ENCODE results near the gene PLA2G4B.

Gene PLA2G4B

DNA sequence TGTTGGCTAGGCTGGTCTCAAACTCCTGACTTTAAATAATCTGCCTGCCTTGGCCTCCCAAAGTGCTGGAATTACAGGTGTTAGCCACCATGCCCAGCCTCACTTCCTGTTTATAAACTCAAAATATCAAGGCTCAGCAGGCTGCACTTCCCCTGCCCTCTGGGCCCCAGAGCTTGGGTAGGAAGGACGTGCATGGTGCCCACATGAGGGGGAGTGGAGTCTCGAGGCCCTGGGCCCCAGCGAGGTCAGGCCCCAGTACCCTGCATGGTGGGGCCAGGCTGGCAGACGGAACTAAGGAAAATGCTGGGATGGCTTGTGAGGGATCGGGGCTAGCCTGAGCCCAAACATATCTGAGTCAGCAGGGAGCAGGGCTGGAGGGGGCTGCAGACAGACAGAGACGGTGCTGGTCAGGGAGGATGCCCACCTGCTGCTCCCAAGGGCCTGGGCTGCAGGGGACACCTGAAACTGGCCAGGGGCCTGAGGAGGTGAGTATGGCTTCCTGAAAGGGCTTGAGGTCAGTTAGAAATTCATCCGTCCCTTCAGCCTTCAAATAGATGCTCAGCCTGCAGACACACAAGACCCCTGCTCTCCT lies 50.1 kb downstream of the PLA2G4B start:
- DNase-seq (ENCODE audit: low spot score), result no peak

DNA sequence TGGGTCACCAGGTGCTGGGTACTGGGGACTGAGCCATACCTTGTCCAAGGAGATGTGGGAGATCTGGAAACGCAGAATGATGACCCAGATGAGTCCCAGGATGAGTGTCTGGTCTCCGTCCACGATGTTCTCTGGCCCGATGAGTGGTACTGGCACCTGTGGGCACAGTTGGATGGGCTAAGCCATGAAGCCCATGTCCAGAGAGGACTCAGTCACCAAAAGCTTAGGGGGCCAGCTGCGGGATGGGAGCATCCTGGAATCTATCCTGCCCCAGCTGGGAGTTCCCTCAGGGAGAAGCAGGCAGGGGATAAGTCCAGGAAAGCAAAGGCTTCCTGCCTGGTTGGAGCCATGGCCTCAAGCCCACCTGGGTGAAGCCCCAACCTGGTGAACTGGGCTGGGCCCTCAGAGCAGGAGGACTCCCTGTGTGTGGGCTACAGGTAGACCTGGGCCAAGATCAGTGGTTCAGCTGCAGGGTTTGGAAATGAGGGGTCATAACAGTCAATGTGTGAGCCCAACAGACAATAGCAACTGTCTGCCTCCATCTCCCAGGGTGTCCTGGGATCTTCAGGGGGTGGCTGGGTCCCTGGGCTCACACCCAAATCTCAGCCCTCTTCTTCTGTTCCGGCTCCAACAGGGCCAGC lies 51.5 kb downstream of the PLA2G4B start:
- no peak for DNase-seq (ENCODE audit: low spot score)

- DNase-seq (ENCODE audit: low spot score), result no peak
Observed at GRCh38 chr15:41891226-41891625, 52.6 kb downstream of the PLA2G4B start.

GRCh38 chr15:41891946-41892345 lies 53.3 kb downstream of the PLA2G4B start:
- DNase-seq (ENCODE audit: low spot score), result no peak

DNA sequence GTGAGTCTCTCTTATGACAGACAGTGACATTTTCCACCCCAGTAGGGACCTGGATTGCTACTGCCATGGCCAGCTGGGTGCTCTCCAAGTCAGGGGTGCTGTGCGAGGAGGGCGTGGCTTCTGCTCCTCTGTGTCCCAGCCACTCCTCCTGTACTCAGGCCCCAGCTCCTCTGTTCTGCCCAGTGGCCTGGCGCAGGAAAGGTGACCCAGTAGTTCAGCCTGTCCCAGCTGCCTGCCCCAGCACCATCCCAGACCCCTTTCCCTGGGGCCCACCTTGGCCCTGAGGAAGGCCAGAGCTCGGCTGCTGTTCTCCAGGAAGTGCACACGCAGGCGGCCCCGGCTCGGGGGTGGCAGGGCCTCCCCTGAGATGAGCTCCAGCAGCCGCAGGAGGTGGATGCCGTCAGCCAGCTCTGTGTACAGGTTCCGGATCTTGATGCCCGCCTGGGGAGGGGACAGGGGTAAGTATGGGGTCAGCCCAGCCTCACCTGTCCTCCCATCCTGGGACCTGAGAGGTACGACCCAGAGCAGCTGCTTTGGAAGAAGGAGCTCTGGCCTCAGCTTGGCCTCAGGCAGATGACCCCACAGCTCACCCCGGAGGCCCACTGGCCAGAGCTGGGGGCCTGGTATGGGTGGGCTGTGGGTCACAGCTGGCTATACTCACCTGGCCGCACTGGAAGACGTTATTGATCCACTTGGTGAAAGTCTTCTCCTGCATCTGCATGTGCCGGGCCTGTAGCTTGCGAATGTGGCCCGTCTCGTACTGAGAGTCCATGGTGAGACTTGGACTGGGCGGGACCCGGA lies 54.2 kb downstream of the PLA2G4B start:
- DNase-seq (ENCODE audit: low spot score), result peak; percentile 96

- DNase-seq (ENCODE audit: low spot score), result no peak
Observed at GRCh38 chr15:41893422-41894250, 55.0 kb downstream of the PLA2G4B start, which contains the start of gene SPTBN5. SPTBN5 (minus strand) TSS chr15:41894053; CDS start chr15:41893497, 556 bp downstream.

- no peak for DNase-seq (ENCODE audit: low spot score)
Observed at GRCh38 chr15:41894251-41894790, 55.7 kb downstream of the PLA2G4B start.

DNA sequence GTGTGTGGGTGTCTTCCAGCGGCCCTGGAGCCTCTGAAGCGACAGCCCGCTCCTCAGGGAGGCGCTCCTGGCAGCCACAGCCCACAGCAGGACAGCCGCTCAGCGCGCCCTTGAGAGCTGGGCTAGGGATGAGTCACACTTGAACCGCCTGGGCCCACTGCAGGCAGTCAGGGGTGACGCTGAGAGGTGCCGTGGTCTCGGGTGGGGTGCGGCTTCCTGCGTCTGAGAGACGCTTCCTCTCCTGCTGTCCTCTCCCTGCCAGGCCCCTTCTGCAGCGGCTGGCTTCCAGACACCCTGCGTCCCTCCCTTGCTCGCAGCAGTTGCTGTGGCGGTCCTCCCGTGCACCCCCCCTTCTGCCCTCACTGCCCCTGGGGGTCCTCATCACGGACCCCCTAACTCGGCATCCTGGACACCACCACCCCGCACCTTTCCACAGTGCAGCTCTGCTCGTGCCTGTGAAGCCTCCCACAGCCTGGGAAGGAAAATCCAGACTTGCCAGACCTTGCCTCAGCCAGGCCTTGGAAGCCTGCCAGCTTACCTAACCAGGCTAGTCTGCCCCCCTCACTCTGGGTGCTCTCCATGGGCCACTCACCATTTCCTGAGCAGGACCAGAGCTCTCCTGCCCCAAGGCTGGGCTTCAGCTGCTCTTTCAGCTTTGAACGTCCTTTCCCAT lies 56.3 kb downstream of the PLA2G4B start:
- peak; percentile 48 for DNase-seq (ENCODE audit: low spot score)

DNA sequence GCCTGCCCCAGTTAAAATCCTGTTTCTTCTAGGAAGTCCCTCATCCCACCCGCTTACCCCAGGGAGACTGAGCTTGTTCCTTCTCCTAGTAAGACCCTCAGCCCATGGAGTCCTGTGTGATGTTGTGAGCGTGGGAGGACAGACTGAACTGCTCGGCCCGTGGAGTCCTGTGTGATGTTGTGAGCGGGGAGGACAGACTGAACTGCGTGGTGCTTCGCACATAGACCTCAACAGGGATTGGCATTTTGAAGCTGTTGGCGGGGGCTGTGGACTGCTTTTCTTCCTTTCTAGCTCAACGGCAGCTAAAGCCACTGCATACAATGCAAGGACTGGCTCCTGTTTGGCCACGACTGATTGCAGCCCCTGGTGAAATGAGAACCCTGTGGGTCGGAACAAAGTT lies 56.8 kb downstream of the PLA2G4B start:
- DNase-seq (ENCODE audit: low spot score), result no peak

DNA sequence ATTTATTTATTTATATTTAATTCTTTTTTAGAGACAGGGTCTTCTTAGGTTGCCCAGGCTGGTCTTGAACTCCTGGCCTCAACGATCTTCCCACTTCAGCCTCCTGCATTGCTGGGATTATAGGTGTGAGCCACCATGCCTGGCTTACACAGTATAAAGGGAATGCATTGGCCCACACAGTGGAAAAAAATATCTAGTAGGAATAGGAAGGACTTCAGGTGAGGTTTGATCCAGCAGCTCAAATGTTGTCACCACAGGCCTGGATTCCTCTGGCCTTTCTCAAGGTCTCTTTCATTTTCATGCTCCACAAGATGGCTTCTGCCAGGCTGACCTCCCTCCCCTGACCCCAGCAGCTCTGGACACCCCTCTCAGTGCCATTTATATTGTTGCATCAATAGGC lies 57.3 kb downstream of the PLA2G4B start:
- DNase-seq (ENCODE audit: low spot score), result no peak

DNA sequence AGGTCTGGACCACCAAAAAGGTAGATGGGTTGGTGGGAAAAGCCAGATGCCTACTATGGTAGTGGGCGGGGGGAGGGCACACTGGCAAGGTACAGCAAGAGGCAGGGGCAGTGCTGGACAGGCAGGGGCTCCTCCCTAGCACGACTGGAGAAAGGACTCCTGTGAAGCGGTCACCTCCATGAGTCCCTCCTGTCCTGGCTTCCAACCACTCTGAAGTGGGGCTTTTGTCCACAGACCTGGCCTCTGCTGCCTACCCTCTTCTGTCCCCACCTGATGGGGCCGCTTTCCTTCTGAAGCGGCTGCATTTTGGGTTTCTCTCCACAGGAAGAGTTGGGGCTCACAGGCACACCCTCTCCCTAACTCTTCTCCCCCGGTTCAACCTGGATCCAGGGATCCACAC lies 57.9 kb downstream of the PLA2G4B start:
- DNase-seq (ENCODE audit: low spot score), result no peak

DNA sequence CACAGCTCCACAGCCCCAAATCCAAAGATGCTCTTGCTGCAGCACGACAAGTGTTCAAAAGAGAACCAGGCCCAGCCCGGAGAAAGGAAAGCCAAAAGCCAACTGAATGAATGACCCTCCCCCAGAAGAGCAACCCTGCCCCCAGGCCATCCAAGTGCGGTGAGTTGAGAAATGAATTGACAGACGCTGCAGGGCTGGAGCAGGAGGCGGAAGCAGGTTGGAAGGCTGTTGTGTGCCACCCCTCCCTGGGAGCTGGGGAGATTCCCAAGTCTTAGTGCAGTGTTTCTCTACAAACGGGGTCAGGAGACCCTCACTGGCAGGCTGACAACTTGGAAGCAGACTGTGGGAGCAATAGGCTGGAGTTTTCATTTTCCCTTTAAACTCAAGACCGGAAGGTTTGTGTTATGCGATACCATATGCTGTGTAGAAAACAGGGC lies 58.7 kb downstream of the PLA2G4B start:
- peak; percentile 58 for DNase-seq (ENCODE audit: low spot score)

Data from cerebellar cortex (tissue), 1 donor.